ENCODE measurements around the gene SH3BP4.

SH3BP4 gene, protein sequence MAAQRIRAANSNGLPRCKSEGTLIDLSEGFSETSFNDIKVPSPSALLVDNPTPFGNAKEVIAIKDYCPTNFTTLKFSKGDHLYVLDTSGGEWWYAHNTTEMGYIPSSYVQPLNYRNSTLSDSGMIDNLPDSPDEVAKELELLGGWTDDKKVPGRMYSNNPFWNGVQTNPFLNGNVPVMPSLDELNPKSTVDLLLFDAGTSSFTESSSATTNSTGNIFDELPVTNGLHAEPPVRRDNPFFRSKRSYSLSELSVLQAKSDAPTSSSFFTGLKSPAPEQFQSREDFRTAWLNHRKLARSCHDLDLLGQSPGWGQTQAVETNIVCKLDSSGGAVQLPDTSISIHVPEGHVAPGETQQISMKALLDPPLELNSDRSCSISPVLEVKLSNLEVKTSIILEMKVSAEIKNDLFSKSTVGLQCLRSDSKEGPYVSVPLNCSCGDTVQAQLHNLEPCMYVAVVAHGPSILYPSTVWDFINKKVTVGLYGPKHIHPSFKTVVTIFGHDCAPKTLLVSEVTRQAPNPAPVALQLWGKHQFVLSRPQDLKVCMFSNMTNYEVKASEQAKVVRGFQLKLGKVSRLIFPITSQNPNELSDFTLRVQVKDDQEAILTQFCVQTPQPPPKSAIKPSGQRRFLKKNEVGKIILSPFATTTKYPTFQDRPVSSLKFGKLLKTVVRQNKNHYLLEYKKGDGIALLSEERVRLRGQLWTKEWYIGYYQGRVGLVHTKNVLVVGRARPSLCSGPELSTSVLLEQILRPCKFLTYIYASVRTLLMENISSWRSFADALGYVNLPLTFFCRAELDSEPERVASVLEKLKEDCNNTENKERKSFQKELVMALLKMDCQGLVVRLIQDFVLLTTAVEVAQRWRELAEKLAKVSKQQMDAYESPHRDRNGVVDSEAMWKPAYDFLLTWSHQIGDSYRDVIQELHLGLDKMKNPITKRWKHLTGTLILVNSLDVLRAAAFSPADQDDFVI

DNA sequence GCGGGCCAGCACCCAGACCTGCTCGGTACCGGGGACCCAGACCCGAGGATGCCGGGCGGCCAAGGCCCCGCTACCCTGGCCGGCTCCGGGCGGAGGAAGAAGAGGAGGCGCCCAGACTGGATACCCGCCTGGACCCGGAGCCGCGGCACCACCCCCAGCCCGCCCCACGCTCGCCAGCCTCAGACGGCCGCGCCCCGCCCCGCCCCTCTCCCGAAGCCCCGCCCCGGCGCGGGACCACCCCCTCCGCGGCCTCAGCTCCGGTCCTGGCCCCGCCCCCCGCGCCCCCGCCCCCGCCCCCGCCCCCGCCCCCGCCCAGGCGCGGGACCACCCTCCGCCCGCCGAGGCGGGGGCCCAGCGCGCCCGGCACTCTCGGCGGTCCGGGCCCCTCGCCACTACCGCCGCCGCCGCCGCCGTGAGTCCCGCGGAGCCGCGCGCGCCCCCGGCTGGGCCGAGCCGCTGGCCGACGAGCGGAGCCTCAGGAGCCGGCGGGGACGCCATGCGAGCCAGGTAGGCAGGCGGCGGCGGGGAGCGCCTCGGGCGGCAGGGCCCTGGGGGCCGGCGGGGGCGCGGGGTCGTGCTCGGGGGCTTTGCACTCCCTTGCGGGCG is at the start of gene SH3BP4:
Gene SH3BP4 (plus strand): TSS at position 354 of the 606 bp plus-strand sequence. CDS start 82,986 bp downstream, outside the sequence.
- peak; percentile 22 for DNase-seq

DNA sequence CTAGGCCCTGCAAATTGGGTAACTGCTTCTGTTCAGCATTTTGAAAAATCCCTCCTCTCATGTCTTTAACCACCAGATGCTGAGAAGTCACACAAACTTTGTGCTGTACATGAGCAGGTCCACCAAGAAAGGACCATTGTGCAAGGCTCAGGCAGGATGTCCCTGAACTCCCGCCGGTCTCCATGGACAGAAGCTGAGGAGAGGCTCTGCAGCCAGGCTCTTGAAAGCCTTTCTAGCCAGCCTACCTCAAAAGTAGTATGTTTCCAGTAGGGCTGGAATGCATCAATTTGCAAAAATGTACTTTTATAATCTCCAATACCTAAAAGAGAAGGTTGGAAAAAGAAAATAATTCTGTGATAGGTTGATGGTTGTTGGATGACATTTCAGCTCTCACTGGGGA is 47.0 kb upstream of the SH3BP4 start:
- no peak for DNase-seq

DNA sequence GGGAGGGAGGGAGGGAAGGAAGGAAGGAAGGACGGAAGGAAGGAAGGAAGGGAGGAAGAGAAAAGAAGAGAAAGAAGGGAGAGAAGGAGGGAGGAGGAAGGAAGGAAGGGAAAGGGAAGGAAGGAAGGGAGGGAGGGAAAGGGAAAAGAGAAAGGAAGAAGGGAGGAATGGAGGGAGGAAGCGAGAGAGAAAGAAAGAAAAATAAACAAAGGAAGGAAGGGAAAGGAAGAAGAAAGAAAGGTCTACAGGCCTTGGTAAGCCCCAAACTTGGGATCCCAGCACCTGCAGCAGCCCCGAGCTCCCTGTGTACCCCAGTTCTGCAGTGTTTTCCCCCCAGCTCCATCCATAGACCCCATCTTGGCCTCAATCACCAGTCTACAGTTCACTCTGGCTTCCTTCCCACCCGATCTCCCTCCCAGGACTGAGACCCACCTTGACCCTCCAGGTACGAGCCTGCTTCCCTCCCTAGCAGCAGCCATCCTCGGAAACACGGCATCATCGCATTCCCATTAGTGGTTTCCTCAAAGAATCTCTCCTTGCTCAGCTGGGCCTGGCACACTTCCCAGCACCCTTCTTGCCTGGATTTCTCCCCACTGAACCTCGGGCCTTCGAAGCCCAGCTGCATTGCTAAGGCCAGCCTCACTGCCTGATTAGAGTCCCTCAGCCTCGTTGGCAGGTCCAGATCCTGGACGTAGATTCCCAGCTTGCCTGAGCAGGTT is 46.1 kb upstream of the SH3BP4 start:
- DNase-seq: no peak

DNA sequence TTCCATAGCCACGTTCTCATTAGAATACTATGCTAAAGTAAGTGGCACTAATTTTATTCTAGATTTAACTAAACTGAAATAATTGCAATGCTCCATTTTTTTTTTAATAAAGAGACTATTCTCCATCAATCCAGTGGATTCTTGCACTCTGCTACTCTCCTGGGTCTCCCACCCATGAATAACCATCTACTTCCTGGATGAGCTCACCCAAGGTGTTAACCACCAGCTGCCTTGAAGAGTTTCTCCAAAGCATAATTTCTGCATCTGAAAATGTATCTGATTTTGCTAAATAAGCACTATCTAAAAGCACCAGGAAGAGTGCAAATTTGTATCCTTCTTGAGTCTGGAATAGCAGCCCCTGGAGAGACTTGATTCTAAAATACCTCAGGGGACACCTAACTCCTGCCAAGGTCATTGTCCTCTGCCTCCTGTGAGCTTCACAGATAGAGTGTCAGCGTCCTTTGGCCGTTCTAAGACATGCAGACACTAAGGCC is 41.6 kb upstream of the SH3BP4 start:
- DNase-seq: no peak

DNA sequence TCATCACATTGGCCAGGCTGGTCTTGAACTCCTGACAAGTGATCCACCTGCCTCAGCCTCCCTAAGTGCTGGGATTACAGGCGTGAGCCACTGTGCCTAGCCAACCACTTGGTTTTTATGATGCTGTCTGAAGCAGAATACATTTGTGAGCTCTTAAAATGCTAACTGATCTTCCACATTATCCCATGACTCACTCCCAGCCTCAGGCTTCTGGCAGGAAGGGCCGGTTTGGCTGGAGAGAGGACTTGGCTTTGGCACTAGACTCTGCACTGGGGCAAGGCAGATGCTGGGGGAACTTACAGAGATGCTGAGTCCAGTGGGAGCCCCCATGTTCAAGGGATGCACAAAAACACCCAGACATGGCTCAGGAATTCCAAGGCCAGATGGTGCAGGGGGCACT is 40.5 kb upstream of the SH3BP4 start:
- DNase-seq: no peak

DNA sequence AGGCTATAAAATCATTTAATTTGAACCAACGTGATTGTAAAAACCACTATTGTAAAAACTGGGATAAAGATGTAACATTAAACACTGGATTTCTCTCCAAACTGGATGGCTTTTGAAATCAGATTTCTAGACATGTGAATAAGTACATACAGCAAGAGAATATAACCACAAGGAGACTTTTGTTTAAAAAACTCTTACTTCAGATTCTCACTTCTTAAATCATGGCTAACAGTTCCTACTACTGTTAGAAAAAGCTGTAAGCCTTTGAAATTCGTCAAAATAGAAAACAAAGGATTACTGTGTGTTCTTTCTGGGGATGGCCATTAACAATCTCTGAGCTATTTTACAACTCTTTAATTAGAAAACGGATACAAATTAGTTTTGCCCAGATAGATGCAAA is 39.4 kb upstream of the SH3BP4 start:
- no peak for DNase-seq

DNA sequence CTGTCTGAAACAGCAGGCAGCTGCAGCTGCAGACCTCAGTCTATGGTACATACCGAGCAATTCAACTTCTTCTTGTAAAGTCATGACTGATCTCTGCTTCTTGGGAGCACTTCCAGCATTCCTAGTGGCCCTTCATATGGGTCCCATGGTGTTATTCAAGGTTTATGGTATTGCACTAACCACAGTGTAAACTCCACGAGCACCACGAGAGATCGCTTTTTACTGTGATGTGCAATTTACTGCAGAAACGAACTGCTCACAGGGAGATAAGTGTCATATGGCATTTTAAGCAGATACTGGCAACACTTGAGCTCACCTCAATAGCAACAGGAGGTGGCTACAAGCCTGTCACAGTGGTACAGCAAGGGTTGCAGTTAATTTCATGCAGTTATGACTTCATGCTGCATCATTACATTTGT is 38.6 kb upstream of the SH3BP4 start:
- no peak for DNase-seq

DNA sequence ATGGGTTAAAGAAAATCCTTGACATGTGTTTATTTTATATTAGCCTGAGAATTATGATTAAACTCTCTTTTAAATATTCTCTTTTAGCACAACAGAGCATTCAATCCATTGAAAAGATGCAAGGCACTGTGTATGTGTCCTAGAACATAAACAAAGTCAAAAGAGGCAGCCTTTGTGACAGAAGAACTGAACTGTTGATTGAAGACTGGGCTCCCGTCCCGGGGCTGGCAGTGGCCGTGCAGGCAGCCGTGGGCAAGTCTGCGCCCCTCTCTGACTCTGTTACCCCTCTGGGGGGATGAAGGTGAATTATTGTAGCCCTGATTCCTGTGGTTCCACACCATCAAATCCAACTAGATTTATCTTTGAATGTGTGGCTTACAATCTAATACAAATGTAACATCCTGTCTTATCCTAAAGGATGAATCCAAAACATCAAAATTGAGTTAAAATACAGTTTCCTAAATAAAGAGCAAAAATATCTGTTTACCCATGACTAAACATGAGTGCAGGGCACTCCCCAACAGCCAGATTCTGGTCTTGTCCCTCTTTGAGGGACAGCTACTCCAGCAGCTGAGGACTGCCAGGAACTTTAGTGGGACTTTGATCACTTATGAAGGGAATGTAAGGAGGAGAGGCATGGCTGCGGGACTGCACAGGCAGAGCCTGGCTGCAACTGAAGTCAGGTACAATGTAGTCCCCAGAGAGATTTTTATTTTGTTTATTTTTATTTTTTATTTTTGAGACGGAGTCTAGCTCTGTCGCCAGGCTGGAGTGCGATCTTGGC is 37.3 kb upstream of the SH3BP4 start:
- no peak for DNase-seq

DNA sequence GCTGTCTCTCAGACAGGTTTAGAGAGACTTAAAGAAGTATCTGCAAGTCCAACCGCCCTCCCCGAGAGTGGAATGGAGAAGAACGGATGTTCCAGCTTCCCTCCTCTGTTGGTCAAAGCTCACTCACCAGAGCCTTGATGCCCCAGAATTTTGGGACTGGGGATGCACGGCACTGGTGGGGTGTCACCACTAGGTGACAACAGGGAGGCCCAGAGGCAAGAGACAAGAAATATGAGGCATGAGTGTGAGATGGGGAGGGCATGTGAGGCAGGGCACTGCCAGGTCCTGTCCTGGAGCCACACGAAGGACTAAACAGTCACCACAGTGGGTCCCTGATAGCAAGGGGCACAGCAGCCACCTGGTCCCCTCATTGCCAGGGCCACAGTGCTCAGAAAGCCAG is 35.1 kb upstream of the SH3BP4 start:
- DNase-seq: no peak

DNA sequence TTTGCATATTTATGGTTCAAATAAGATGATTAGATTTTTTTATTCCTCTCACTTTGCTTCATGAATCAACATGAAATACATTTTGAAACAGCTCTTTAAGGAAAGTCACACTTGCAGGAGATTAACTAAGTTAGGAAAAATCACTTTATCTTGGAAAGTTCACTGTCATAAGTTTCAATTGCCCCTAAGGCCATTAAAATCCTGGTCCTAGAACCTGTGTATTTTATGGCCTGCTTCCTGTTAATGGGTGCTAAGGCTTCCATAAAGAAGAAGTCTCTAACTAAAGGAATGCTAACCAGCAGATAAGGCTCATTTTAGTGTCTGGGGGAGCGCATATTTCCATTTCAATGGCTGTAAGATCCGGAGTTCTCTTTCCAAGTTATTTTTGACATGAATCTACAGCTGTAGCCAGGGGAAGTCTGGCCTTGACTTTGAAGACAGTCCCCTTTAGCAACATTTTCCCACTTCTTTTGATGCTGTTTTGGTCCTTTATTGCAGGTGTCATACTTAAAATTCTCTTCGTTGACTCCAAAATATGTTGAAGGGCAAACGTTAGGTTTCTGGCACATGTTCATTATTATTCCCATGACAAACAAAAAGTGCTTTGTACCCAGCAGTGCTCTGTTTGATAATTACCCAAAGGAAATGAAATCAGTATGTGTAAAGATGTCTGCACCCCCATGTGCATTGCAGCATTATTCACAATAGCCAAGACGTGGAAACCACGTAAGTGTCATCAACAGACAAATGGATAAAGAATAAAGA is 34.4 kb upstream of the SH3BP4 start:
- DNase-seq: no peak

DNA sequence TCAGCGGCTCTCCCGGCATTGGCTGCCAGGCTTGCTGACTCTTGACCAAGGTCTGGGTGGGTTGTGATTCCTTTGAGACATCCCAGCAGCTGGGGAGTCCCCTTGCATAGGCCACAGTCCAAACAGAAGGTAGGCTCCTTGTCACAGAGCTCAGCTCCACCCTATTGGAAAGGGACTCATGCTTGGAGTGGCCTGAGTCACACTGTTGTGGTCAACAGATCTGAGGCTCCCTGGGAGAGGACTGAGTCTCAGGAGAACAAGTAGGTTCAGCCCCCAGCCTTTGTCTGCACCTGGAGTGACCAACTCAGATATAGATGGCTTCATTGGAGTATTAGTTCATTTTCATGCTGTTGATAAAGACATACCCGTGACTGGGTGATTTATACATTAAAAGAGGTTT is 32.1 kb upstream of the SH3BP4 start:
- no peak for DNase-seq

DNA sequence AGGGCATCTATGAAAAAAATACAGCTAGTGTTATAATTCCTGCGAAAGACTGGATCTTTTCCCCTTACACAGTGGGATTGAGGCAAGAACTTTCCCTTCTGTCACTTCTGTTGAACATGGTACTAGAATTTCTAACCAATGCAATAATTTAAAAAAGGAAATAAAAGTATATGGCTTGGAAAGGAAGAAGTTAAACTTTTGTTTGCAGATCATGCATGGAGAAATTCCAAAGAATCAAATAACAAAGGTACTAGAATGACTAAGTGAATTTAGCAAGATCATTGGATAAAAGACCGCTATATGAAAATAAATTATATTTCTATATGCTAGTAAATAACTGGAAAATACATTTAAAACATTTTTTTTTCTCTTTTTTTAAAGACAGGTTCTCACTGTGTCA is 31.0 kb upstream of the SH3BP4 start:
- DNase-seq: no peak

DNA sequence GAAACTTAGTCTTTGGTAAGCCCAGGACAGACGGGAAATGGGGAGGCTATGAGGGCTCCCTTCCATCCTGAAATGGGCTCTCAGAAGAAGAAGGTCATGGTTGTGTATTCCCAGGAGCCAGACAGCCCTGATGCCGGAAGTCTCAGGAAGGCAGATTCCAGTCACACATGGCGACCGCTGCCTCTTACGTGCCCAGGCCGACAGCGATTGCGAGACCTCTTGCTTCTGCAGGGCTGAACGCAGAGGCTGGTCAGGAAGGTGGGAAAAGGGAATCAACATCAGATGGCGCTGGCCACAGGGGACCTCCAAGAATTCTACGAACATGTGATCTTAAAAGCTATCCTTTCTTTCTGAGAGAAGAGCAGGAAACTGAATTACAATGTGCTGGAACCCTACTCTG is 22.8 kb upstream of the SH3BP4 start:
- DNase-seq: no peak

DNA sequence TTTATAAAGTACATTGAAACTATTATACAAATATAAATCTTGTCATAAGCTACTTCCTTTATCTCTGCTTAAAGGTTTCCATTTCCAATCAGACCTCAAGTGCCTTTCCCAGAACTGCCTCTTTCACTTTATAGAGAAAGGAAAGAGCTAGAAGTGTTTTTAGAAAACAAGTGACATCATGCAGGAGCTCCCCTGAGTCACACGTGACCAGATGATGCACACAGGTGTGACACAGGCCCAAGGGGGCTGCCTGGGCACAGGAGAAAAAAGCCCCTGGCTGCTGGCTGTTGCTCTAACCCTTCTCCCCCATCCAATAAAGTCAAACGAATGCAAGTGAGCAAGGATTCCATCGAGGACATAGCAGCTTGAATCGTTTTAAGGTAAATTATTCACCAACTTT is 21.4 kb upstream of the SH3BP4 start:
- DNase-seq: no peak

DNA sequence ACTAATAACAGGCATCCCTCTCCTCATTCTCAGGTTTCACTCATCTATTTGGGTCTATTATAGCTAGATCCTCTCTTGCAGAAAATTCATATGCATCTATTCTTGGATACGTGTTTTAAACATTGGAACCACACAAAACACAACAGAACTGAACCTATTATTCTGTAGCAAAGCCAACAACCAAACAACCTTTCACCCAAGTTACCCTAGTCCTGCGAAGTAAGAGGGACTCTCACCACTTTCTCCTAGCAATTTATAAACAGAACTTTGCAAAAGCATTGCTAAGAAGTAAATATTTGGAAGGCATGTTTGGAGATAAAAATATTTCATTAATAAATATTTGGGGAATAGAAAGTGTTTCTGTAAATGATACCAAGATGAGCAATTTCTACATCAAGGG is 20.4 kb upstream of the SH3BP4 start:
- DNase-seq: no peak

DNA sequence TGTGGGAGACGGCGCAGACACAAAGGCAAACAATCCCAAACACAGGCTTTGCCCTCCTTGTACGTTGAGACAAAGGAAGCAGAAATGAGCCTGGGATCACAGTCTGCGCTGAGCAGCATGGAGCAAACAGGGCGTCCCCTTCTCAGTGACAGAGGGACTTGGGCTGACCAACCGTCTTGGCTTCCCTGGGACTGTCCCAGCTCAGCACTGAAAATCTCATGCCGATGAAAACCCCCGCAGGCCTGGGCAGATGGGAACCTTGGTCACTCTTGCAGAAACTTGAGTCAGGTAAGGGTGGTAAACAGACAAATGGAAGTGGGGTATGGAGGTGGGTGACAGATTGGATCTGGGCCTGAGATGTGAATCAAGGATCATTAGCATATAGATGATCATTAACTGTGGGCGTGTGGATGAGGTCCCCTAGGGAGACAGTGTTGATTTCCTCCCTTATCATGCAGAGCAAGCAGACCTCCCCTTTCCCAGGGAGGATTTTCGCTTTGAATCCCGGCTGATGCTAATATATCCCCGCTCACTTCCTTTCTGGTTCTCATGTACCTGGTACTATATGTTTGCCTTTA is 19.1 kb upstream of the SH3BP4 start:
- no peak for DNase-seq

DNA sequence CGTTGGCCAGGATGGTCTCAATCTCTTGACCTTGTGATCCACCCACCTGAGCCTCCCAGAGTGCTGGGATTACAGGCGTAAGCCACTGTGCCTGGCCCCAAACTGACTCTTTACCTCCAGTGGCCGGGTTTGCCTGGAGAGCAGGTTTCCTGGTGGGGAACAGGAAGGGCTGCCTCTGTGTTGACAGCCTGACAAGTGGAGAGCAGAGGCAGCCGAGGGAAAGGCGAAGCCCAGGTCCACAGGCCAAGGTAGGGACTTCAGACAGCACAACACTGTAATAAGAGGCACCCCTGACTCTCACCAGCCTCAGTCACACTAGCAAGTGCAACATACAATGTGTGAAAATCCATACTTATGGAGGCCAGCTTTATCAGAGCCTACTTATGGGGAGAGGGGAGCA is 16.5 kb upstream of the SH3BP4 start:
- DNase-seq: no peak

DNA sequence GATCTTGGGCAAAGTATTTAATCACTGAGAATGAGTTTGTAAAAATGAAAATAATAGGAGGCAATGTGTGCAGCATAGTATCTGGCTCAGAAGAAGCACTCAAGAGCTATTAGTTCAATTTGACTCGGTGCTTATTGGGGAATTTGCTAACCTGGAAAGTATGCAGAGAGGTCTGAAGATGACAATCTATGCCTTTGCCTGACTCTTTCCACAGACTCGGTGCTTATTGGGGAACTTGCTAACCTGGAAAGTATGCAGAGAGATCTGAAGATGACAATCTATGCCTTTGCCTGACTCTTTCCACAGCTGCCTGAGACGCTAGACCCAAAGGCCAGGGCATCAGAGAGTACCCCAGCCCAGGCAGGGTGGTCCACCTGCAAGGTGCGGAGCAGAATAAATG is 12.2 kb upstream of the SH3BP4 start:
- DNase-seq: no peak

DNA sequence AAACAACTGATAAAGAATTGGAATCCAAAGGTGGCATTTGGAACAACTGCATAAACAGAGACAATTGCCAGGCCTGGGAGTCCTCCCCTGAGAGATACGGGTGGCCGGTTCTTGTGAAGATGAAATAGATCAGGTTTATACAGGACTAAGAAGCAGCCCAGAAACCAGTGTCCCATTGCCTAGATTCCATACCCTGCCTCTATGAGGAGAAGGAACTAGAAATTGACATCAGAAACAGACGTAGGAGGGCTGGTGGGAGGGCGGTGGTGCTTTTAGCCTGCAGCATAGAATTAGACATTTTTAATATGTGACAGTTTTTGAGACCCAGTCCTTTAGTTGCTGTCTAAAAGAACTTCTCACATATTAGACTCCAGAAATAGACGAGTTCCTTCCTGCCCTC is 11.8 kb upstream of the SH3BP4 start:
- DNase-seq: no peak

DNA sequence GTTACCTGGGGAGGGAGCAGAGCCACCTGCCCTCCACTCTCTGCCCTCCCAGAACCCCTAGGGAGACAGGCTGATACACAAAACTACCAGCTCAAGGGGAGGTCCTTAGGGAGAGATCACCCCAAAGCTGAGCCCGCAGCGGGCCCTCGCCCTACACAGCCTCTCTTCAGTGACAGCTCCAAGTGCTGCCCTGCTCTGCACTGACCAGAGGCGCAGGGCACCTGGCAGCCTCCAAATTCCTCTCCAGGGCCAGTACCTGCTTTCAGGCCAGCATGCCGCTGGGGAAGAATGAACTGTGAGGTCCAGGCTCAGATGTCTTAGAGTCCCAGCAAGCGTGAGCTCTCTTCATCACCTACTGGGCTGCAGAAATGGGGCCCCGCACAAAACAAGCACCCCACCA is 11.3 kb upstream of the SH3BP4 start:
- no peak for DNase-seq
